B cell (primary cell): ENCODE measurements around the gene CHCHD5. TPM values are rescaled to one million over a fixed set of nuclear protein-coding genes. Genes with fewer than 3 reads are reported as not detected.
A peak's percentile ranks its signal among the peaks of the same experiment; 100 is the strongest.

ENCODE experiments used
- ATAC-seq: fragments of 200-7000 bp; cut with Tn5 transposase; one replicate; pipeline ENCODE4 v1.10.0; 2021; ENCODE audit warnings: low read depth, mild to moderate bottlenecking, moderate number of reproducible peaks, moderate library complexity
- CTCF ChIA-PET: fragments of 350-600 bp; sonication (Branson Sonifier 250); formaldehyde crosslinking; loops from one replicate; lab custom pipeline; 2021; ENCODE audit warnings: antibody characterized with exemption, inconsistent platforms; lab: Charles Lee
- POLR2A ChIA-PET: fragments of 350-600 bp; sonication (Branson Sonifier 250); formaldehyde crosslinking; loops from one replicate; lab custom pipeline; 2021; ENCODE audit warnings: antibody characterized with exemption; lab: Charles Lee
- DNase-seq: peaks from one replicate; pipeline ENCODE4 v3.0.0; 2013
- H2AFZ ChIP-seq: 2 replicates; pipeline ENCODE4 v1.6.1; 2012; ENCODE audit warnings: mild to moderate bottlenecking, low read depth, low read length; ENCODE audit not compliant: insufficient read depth, poor library complexity, severe bottlenecking
- H3K27ac ChIP-seq, 2 donors: 1 replicate in 1 of 2; 2 replicates in 1 of 2; pipeline ENCODE4 v1.5.1; 2012 to 2013; ENCODE audit warnings: low read length in 2 of 2, mild to moderate bottlenecking in 2 of 2, moderate library complexity in 1 of 2
- H3K27me3 ChIP-seq, 4 experiments: fragments of 200-600 bp in 1 of 4; sonication (generic) in 1 of 4; replicated peaks in 1 of 4; 1 replicate in 2 of 4; 2 replicates in 2 of 4; pipeline versions ENCODE4 v1.6.1 to v1.7.0; 2013 to 2016; ENCODE audit warnings: low read length in 3 of 4, mild to moderate bottlenecking in 2 of 4, mixed read lengths in 1 of 4, moderate library complexity in 1 of 4; ENCODE audit not compliant: insufficient read depth in 4 of 4, control insufficient read depth in 3 of 4; ENCODE audit errors: control extremely low read depth in 1 of 4
- H3K36me3 ChIP-seq, 2 experiments: replicated peaks in 1 of 2; 1 replicate in 1 of 2; 2 replicates in 1 of 2; pipeline versions ENCODE4 v1.6.1 to v1.7.1; 2013; ENCODE audit warnings: low read length in 1 of 2; ENCODE audit not compliant: insufficient read depth in 2 of 2, control insufficient read depth in 1 of 2; ENCODE audit errors: control extremely low read depth in 1 of 2, extremely low read depth in 1 of 2
- H3K4me1 ChIP-seq, 2 donors: fragments of 200-600 bp in 1 of 2; sonication (generic) in 1 of 2; 1 replicate in 1 of 2; 2 replicates in 1 of 2; pipeline versions ENCODE4 v1.5.1 to v1.6.1; 2013 to 2017; ENCODE audit warnings: low read length in 2 of 2; ENCODE audit not compliant: control insufficient read depth in 2 of 2, insufficient read depth in 2 of 2
- H3K4me2 ChIP-seq: replicated peaks from 2 replicates; pipeline ENCODE3; 2012; ENCODE audit warnings: mild to moderate bottlenecking, low read depth, low read length; ENCODE audit not compliant: poor library complexity, severe bottlenecking
- H3K4me3 ChIP-seq, 5 experiments: fragments of 200-600 bp in 1 of 5; sonication (generic) in 1 of 5; 1 replicate in 3 of 5; 2 replicates in 2 of 5; pipeline versions ENCODE4 v1.5.1 to v1.7.0; 2011 to 2016; ENCODE audit warnings: low read length in 4 of 5, mild to moderate bottlenecking in 4 of 5, low read depth in 2 of 5, control low read depth in 1 of 5, moderate library complexity in 1 of 5; ENCODE audit not compliant: insufficient read depth in 1 of 5; ENCODE audit errors: control extremely low read depth in 1 of 5, extremely low read depth in 1 of 5
- H3K79me2 ChIP-seq: fragments of 200-600 bp; sonication (generic); one replicate; pipeline ENCODE4 v1.6.0; 2016; ENCODE audit warnings: low read length; ENCODE audit not compliant: control insufficient read depth, insufficient read depth
- H3K9ac ChIP-seq: fragments of 200-600 bp; sonication (generic); 2 replicates; pipeline ENCODE4 v1.6.1; 2017; ENCODE audit warnings: mild to moderate bottlenecking, low read length, moderate library complexity
- H3K9me3 ChIP-seq, 3 donors: one replicate each; pipeline versions ENCODE4 v1.6.1 to v1.7.1; 2013; ENCODE audit warnings: low read length in 2 of 3; ENCODE audit not compliant: control insufficient read depth in 2 of 3, insufficient read depth in 1 of 3; ENCODE audit errors: control extremely low read depth in 1 of 3
- H4K20me1 ChIP-seq: 2 replicates; pipeline ENCODE4 v1.6.0; 2012; ENCODE audit warnings: mild to moderate bottlenecking, low read length; ENCODE audit not compliant: insufficient read depth, control insufficient read depth, poor library complexity, severe bottlenecking
- H3K27ac Mint-ChIP-seq: one replicate; pipeline ENCODE4 v1.8.0; 2021; ENCODE audit warnings: mixed read lengths
- H3K27me3 Mint-ChIP-seq: one replicate; pipeline ENCODE4 v1.8.0; 2021; ENCODE audit warnings: mixed read lengths
- H3K4me1 Mint-ChIP-seq: one replicate; pipeline ENCODE4 v1.8.0; 2021; ENCODE audit warnings: mixed read lengths
- H3K4me3 Mint-ChIP-seq: one replicate; pipeline ENCODE4 v1.8.0; 2021; ENCODE audit warnings: mixed read lengths
- H3K9me3 Mint-ChIP-seq: one replicate; pipeline ENCODE4 v1.8.0; 2022; ENCODE audit warnings: mixed read lengths; ENCODE audit not compliant: insufficient read depth
- EZH2 ChIP-seq: IDR thresholded peaks from 2 replicates; pipeline ENCODE4 v1.6.1; 2012; ENCODE audit warnings: borderline replicate concordance, low read depth, mild to moderate bottlenecking, moderate library complexity, low read length; ENCODE audit not compliant: insufficient read depth, poor library complexity, severe bottlenecking
- WGBS: methylation state at CpG from one replicate; pipeline ENCODE4 v1.1.5; 2013; ENCODE audit warnings: missing lambda C conversion rate; ENCODE audit not compliant: insufficient coverage; 5-methylcytosine and 5-hydroxymethylcytosine counted together
- intact Hi-C: fragments of 100-400 bp; cut with micrococcal nuclease; formaldehyde crosslinking; loops from one replicate; pipeline ENCODE4 v1.10.0; 2022
- polyA plus RNA-seq: library from polyadenylated mRNA; depleted of rRNA; stranded (reverse); fragments of >200 nt; gene quantifications from 2 replicates; pipeline ENCODE4 v1.2.3, GENCODE V29; 2012
- total RNA-seq, 2 donors: library from RNA; stranded (reverse); fragments of 120-200 nt in 1 of 2; gene quantifications; 1 replicate in 1 of 2; 2 replicates in 1 of 2; pipeline versions ENCODE4 v1.2.3 to v1.2.4, GENCODE V29; 2013 to 2022
- TF ChIP-seq, protein P1 (sequence below): fragments of 200-600 bp; IDR thresholded peaks from one replicate; pipeline ENCODE4 v1.8.0; 2022; ENCODE audit warnings: antibody characterized with exemption, mild to moderate bottlenecking

CHCHD5 gene
- total and polyA plus RNA-seq, 2 donors (not counting 1 experiment from before 2014, with no cell fraction given): 19.9 to 34.5 TPM

- no peaks in the 10 kb centered on the region for H3K9me3 Mint-ChIP-seq
- POLR2A ChIA-PET: no interaction called here
- H3K9ac ChIP-seq: peak overlapping the region; percentile 93
- H3K27ac Mint-ChIP-seq: no peak overlapping the region
- intact Hi-C loops: loop anchor here (1.0 to 5.0 kb wide), 2 partner anchors 264 to 485 kb away; partner anchors contain the start of gene ZC3H6
- no peaks in the 10 kb centered on the region for H4K20me1 ChIP-seq
- H3K27me3 ChIP-seq: no peaks in the 10 kb centered on the region
- no peak for ATAC-seq
- no peaks in the 10 kb centered on the region for H3K27me3 Mint-ChIP-seq
- peak overlapping the region; percentile 98 for H2AFZ ChIP-seq
- H3K9me3 ChIP-seq: no peaks in the 10 kb centered on the region
- no peak for TF ChIP-seq EZH2
- TF ChIP-seq, protein P1, sequence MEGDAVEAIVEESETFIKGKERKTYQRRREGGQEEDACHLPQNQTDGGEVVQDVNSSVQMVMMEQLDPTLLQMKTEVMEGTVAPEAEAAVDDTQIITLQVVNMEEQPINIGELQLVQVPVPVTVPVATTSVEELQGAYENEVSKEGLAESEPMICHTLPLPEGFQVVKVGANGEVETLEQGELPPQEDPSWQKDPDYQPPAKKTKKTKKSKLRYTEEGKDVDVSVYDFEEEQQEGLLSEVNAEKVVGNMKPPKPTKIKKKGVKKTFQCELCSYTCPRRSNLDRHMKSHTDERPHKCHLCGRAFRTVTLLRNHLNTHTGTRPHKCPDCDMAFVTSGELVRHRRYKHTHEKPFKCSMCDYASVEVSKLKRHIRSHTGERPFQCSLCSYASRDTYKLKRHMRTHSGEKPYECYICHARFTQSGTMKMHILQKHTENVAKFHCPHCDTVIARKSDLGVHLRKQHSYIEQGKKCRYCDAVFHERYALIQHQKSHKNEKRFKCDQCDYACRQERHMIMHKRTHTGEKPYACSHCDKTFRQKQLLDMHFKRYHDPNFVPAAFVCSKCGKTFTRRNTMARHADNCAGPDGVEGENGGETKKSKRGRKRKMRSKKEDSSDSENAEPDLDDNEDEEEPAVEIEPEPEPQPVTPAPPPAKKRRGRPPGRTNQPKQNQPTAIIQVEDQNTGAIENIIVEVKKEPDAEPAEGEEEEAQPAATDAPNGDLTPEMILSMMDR: no peak
- peak overlapping the region; percentile 91 for H3K4me2 ChIP-seq
- peaks cover 0 to 2% of the 10 kb centered on the region in 2 experiments for H3K36me3 ChIP-seq
- H3K4me1 ChIP-seq: peaks cover 15 to 18% of the 10 kb centered on the region in 2 donors
- H3K4me3 Mint-ChIP-seq: no peak overlapping the region
- DNase-seq: no peak
- H3K79me2 ChIP-seq: peaks cover 37% of the 10 kb centered on the region
- H3K4me1 Mint-ChIP-seq: peaks cover 15% of the 10 kb centered on the region
- WGBS: no CpG with 5 or more reads among the region's 2 CpGs
- H3K27ac ChIP-seq: peak overlapping the region; percentile 85 to 94
- CTCF ChIA-PET: interaction anchor here (0.8 to 0.9 kb wide), 4 partner anchors 40 to 282 kb away, joined by 3 to 4 read pairs (median 3); no protein-coding TSS in a partner anchor
- H3K4me3 ChIP-seq: peak overlapping the region in 4 of 5 experiments; percentile 65 to 99 (median 95)
These were observed 43.5 kb upstream of the CHCHD5 start for GRCh38 chr2:112540906-112541305.

DNA sequence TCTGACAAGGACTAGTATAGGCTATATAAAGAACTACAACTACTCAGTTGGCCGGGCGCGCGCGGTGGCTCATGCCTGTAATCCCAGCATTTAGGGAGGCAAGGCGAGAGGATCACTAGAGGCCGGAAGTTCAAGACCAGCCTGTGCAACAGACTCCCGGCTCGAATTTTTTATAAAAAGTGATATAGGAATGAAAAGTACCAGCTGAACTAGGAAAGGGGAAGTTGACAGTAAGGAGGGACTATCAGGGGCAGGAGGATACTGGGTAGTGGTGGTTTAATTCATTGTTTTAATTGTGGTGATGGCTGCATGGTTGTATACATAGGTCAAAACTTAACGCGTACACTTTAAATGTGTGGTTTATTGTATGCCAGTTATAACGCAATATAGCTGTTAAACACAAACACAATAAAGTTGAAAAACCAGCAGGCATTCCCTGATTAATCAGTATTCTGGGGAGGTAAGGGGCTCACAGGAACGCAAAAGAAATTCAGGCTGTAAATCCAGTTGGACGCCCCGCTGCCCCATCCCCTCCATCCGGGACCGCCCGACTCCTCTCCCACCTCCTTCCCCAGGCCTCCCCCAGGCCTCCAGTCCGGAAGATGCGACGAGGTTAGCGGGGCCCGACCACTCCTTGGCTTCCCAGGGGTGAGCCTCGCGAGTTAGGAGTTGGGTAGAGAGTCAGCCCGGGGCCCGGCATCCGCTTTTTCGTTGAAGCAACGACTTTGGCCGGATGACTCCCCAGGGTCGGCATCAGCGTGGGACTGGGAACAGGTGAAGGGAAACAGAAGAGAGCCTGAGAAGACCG, 42.9 kb upstream of the CHCHD5 start:
- TF ChIP-seq EZH2: no peak
- TF ChIP-seq, protein P1: no peak
- Histone ChIP-seq H3K9ac (peak overlapping the region; percentile 93), H3K4me3 (peak overlapping the region; percentile 65 to 99 (median 94)), H2AFZ (peak overlapping the region; percentile 98), H3K4me2 (peak overlapping the region; percentile 91), H3K4me1 (peaks cover 15 to 18% of the 10 kb centered on the region in 2 donors), H3K79me2 (peaks cover 42% of the 10 kb centered on the region), H3K27ac (peak overlapping the region; percentile 85 to 94), H4K20me1 (peaks cover 3% of the 10 kb centered on the region), H3K9me3 (no peaks in the 10 kb centered on the region), H3K36me3 (peaks cover 0 to 2% of the 10 kb centered on the region in 2 experiments), H3K27me3 (no peaks in the 10 kb centered on the region)
- H3K27me3 Mint-ChIP-seq: no peaks in the 10 kb centered on the region
- no peak overlapping the region for H3K4me3 Mint-ChIP-seq
- H3K4me1 Mint-ChIP-seq: peaks cover 15% of the 10 kb centered on the region
- ChIA-PET CTCF (interaction anchor here (0.6 to 1.1 kb wide), 6 partner anchors 39 to 282 kb away, joined by 3 to 4 read pairs (median 3); partner anchors contain the start of gene CHCHD5), POLR2A (no interaction called here)
- DNase-seq (peak; percentile 65), ATAC-seq (peak; percentile 75)
- H3K27ac Mint-ChIP-seq: no peak overlapping the region
- 0% methylated on average over 26 of the region's 34 CpGs for WGBS
- intact Hi-C loops: loop anchor here (1.0 to 5.0 kb wide), 7 partner anchors 43 to 287 kb away; partner anchors contain the start of genes CHCHD5, CKAP2L, SLC20A1 and ZC3H6
- H3K9me3 Mint-ChIP-seq: no peaks in the 10 kb centered on the region
